K562 (cell line): Measurements from ENCODE around the gene SCG2. TPM values are rescaled to one million over a fixed set of nuclear protein-coding genes. Genes with fewer than 3 reads are reported as not detected.

Experiments used
- ATAC-seq: fragments of 200-7000 bp; cut with Tn5 transposase; 3 replicates; pipeline ENCODE4 v1.9.1; 2020; ENCODE audit warnings: moderate library complexity
- BruUV-seq: library from RNA; stranded (reverse); fragments of 400-500 nt; replicated peaks from 2 replicates; lab custom pipeline; 2021; lab: Mats Ljungman, UMichigan
- CTCF ChIA-PET: fragments of 300-600 bp; formaldehyde crosslinking; extraction: SDS; loops from one replicate; lab custom pipeline; 2021; ENCODE audit warnings: low intra/inter-chr PET ratio; lab: Yijun Ruan, JAX
- POLR2A ChIA-PET: fragments of 300-600, 350-650 bp; sonication (Branson Sonifier 250); formaldehyde crosslinking; extraction: SDS; loops from one replicate; lab custom pipeline; 2021; ENCODE audit warnings: antibody characterized with exemption, inconsistent platforms; lab: Yijun Ruan, JAX
- DNase-seq, 4 experiments: peaks; one replicate each; pipeline versions ENCODE4 v3.0.0 to v3.0.0-alpha.2; 2011 to 2018; ENCODE audit warnings: low spot score in 3 of 4, mixed read lengths in 3 of 4; ENCODE audit errors: extremely low read depth in 1 of 4
- FAIRE-seq: peaks from 2 replicates; lab custom pipeline; 2011; peaks lifted over from hg19 to GRCh38; lab: Jason Lieb, UNC
- H2AFZ ChIP-seq: 2 replicates; pipeline ENCODE4 v1.6.0; 2011; ENCODE audit warnings: low read depth, low read length, control low read depth, inconsistent platforms
- H3K27ac ChIP-seq: fragments of 200-600 bp; 3 replicates; pipeline ENCODE4 v1.8.0; 2011; ENCODE audit warnings: low read depth, mild to moderate bottlenecking, control low read depth, inconsistent platforms, low read length, moderate library complexity, mixed read lengths; ENCODE audit errors: extremely low read depth
- H3K27me3 ChIP-seq, 2 experiments: fragments of 300-600 bp in 1 of 2; 2 replicates in 1 of 2; 3 replicates in 1 of 2; pipeline versions ENCODE4 v1.6.0 to v1.8.0; 2011; ENCODE audit warnings: inconsistent platforms in 2 of 2, low read length in 2 of 2, mild to moderate bottlenecking in 1 of 2, mixed read lengths in 1 of 2, moderate library complexity in 1 of 2; ENCODE audit not compliant: control insufficient read depth in 2 of 2, insufficient read depth in 2 of 2
- H3K36me3 ChIP-seq: fragments of 300-600 bp; 3 replicates; pipeline ENCODE4 v1.8.0; 2011; ENCODE audit warnings: mild to moderate bottlenecking, low read length, inconsistent platforms; ENCODE audit not compliant: control insufficient read depth, insufficient read depth
- H3K4me1 ChIP-seq, 2 experiments: fragments of 200-600 bp in 1 of 2; replicated peaks in 1 of 2; 2 replicates in 1 of 2; 3 replicates in 1 of 2; pipeline versions ENCODE4 v1.5.1 to v1.8.0; 2011; ENCODE audit warnings: inconsistent platforms in 2 of 2, low read length in 2 of 2, mild to moderate bottlenecking in 1 of 2, mixed read lengths in 1 of 2, moderate library complexity in 1 of 2; ENCODE audit not compliant: control insufficient read depth in 2 of 2, insufficient read depth in 2 of 2
- H3K4me2 ChIP-seq: 2 replicates; pipeline ENCODE4 v1.6.1; 2011; ENCODE audit warnings: low read length, control low read depth, inconsistent platforms, mixed read lengths; ENCODE audit not compliant: insufficient read depth
- H3K4me3 ChIP-seq: fragments of 200-600 bp; sonication (generic), shearing (Covaris generic); 2 replicates; pipeline ENCODE4 v1.5.1; 2016; ENCODE audit warnings: control low read depth, inconsistent platforms
- H3K79me2 ChIP-seq: fragments of 200-600 bp; 3 replicates; pipeline ENCODE4 v1.8.0; 2011; ENCODE audit warnings: low read length, inconsistent platforms; ENCODE audit not compliant: control insufficient read depth, insufficient read depth
- H3K9ac ChIP-seq, 2 experiments: 2 replicates each; pipeline versions ENCODE4 v1.6.0 to v1.6.1; 2011; ENCODE audit warnings: low read depth in 2 of 2, low read length in 2 of 2, control low read depth in 1 of 2, inconsistent platforms in 1 of 2, mild to moderate bottlenecking in 1 of 2, mixed read lengths in 1 of 2; ENCODE audit not compliant: insufficient read depth in 1 of 2
- H3K9me1 ChIP-seq: one replicate; pipeline ENCODE4 v1.6.0; 2011; ENCODE audit warnings: inconsistent platforms, mild to moderate bottlenecking, low read length, moderate library complexity; ENCODE audit not compliant: control insufficient read depth, insufficient read depth
- H3K9me3 ChIP-seq: replicated peaks from 2 replicates; pipeline ENCODE4 v1.5.1; 2011; ENCODE audit warnings: low read depth, low read length, inconsistent platforms; ENCODE audit not compliant: control insufficient read depth, insufficient read depth
- H4K20me1 ChIP-seq: replicated peaks from 2 replicates; pipeline ENCODE4 v1.6.1; 2011; ENCODE audit warnings: low read length, inconsistent platforms, mixed read lengths; ENCODE audit not compliant: control insufficient read depth, insufficient read depth
- GTF2A2 ChIP-seq: IDR thresholded peaks from 2 replicates; pipeline ENCODE4 v1.6.1; 2016; ENCODE audit warnings: mild to moderate bottlenecking, missing genetic modification characterization, missing compliant biosample characterization
- MIER1 ChIP-seq: fragments of 450-650 bp; IDR thresholded peaks from 2 replicates; pipeline ENCODE4 v1.6.1; 2016; ENCODE audit warnings: antibody characterized with exemption, mild to moderate bottlenecking, low read depth
- NKRF ChIP-seq: fragments of 450-650 bp; IDR thresholded peaks from 2 replicates; pipeline ENCODE4 v1.6.1; 2016; ENCODE audit warnings: borderline replicate concordance
- RERE ChIP-seq: sonication (generic); formaldehyde crosslinking; IDR thresholded peaks from 2 replicates; pipeline ENCODE4 v1.8.0; 2023; ENCODE audit warnings: missing genetic modification reagents, mild to moderate bottlenecking, borderline replicate concordance
- SAFB ChIP-seq: fragments of 200-400 bp; formaldehyde crosslinking; IDR thresholded peaks from 2 replicates; pipeline ENCODE4 v1.6.1; 2017; ENCODE audit warnings: low read depth, low read length, borderline replicate concordance
- THRB ChIP-seq: fragments of 450-650 bp; formaldehyde crosslinking; conservative IDR thresholded peaks from 2 replicates; pipeline ENCODE4 v1.4.0; 2022; ENCODE audit warnings: mild to moderate bottlenecking, missing genetic modification characterization
- ZBTB12 ChIP-seq: fragments of 250-450 bp; sonication (Bioruptor Pico); IDR thresholded peaks from 2 replicates; pipeline ENCODE4 v1.4.0; 2020
- ZNF766 ChIP-seq: fragments of 200-800 bp; sonication (Bioruptor generic); conservative IDR thresholded peaks from 2 replicates; pipeline ENCODE4 v1.6.1; 2016; ENCODE audit warnings: missing genetic modification characterization, missing compliant biosample characterization
- in situ Hi-C: fragments of 300-500 bp; cut with MboI; formaldehyde crosslinking; loops from 4 replicates; pipeline ENCODE4 v1.15.0; 2018; ENCODE audit warnings: inconsistent platforms, mixed read lengths
- intact Hi-C: fragments of 100-400 bp; cut with micrococcal nuclease; formaldehyde crosslinking; loops from 2 replicates; pipeline ENCODE4 v1.14.2; 2022
- polyA plus RNA-seq, 8 experiments: library from polyadenylated mRNA; depleted of rRNA in 4 of 8; stranded (reverse) in 5 of 8; unstranded in 3 of 8; fragments of >200 nt; fragmentation: Nextera tagmentation in 2 of 8; fragmentation: Illumina TruSeq in 1 of 8; extraction: Ambion mirVana in 2 of 8; extraction: Trizol in 1 of 8; gene quantifications; 2 replicates each; pipeline versions ENCODE4 v1.2.1 to v1.2.3, GENCODE V29; 2011 to 2014; ENCODE audit warnings: inconsistent platforms in 1 of 8, missing spikeins in 1 of 8
- total RNA-seq, 7 experiments: library from RNA; depleted of rRNA in 6 of 7; stranded (reverse); fragments of >200 nt in 6 of 7; fragmentation: Illumina TruSeq in 2 of 7; extraction: Trizol in 2 of 7; gene quantifications; 2 replicates each; pipeline versions ENCODE4 v1.2.1 to v1.2.3, GENCODE V29; 2011 to 2021; ENCODE audit warnings: low replicate concordance in 1 of 7

SCG2 gene
- total and polyA plus RNA-seq, 9 of the 15 experiments (the other 6 are each of a cell fraction or from before 2014, with no cell fraction given) = 0.07 to 1.6 (median 1.1) TPM

GRCh38 chr2:223590964-223591363 is 11.2 kb downstream of the SCG2 start:
- Histone ChIP-seq H3K4me1 (no peaks in the 10 kb centered on the region), H3K4me3 (no peak overlapping the region), H3K9me3 (no peaks in the 10 kb centered on the region), H3K36me3 (no peaks in the 10 kb centered on the region), H3K9ac (no peak overlapping the region), H3K27ac (no peak overlapping the region), H2AFZ (no peak overlapping the region), H3K79me2 (no peaks in the 10 kb centered on the region), H3K27me3 (no peaks in the 10 kb centered on the region), H3K4me2 (no peak overlapping the region), H3K9me1 (no peaks in the 10 kb centered on the region), H4K20me1 (no peaks in the 10 kb centered on the region)
- ChIA-PET POLR2A (no interaction called here), CTCF (no interaction called here)
- TF ChIP-seq SAFB (no peak), GTF2A2 (tag) (no peak), THRB (CRISPR knock-in tag) (no peak), MIER1 (no peak), ZBTB12 (CRISPR knock-in tag) (no peak), NKRF (no peak), ZNF766 (CRISPR knock-in tag) (no peak), RERE (CRISPR knock-in tag) (no peak)
- DNase-seq (no peak), FAIRE-seq (no peak), ATAC-seq (no peak)
- in situ Hi-C loops = no loop called here
- intact Hi-C loops = no loop called here
- no TSS peak for BruUV-seq
